ENCODE results near the gene PTGR2.

DNA sequence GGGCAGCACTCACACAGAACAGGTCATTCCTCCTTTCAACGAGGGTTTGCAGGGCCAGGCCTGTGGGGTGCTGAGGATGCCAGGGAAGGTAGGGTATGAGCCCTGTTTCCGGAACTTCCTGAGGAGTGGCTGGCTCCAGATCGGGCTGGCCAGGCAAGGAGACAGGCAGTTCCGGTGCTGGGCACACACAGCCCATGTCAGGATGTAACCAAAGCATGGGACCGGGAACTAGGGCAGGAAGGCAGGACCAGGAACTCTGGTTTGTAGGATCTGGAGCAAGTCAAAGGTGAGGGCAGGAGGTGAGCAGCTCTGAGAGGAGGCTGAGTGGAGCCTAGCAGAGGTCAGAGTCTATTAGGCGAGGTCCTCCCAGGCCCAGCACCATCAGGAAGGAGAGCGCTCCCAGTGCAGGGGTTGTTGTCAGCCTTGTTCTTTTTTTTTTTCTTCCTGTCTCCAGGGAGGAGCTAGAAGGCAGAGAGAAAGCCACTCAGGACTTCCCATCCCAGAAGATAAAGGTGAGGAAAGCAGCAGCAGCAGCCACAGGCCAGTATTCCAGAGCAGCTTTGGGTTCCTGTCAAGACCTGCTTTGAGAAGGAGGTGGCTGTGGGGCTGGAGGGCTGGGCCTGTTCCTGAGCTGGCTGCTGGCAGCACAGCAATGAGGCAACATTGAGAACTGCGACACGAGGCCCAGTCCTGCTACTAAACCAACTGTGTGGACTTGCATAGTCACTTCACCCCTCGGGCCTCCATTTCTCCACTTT is 49.0 kb upstream of the PTGR2 start:
- TF ChIP-seq CTCF (IDR thresholded peaks at IDR 0.05; ENCODE audit: low read depth, low read length) (no peak), EZH2phosphoT487 (IDR thresholded peaks at IDR 0.05; ENCODE audit: low read depth) (no peak)
